Esophagus squamous epithelium (tissue), 5 donors: ENCODE data around the gene ARHGEF12. TPM values are rescaled to one million over a fixed set of nuclear protein-coding genes. Genes with fewer than 3 reads are reported as not detected.

Source experiments
- DNase-seq: peaks from one replicate; lab custom pipeline; 2025; lab: John Stamatoyannopoulos, UW
- H3K27ac ChIP-seq, 4 donors: fragments of 200-600 bp; sonication (generic); one replicate each; pipeline ENCODE4 v1.5.1; 2016 to 2019; ENCODE audit warnings: mild to moderate bottlenecking in 1 of 4
- H3K27me3 ChIP-seq, 4 donors: fragments of 200-600 bp; sonication (generic); 1 replicate in 3 of 4; 2 replicates in 1 of 4; pipeline versions ENCODE4 v1.5.1 to v1.6.0; 2017 to 2021; ENCODE audit warnings: antibody characterized with exemption in 1 of 4
- H3K36me3 ChIP-seq, 3 donors: fragments of 200-600 bp; sonication (generic); one replicate each; pipeline ENCODE4 v1.5.1; 2016 to 2019
- H3K4me1 ChIP-seq, 3 donors: fragments of 200-600 bp; sonication (generic); one replicate each; pipeline ENCODE4 v1.5.1; 2017 to 2019
- H3K4me3 ChIP-seq, 4 donors: fragments of 200-600 bp; sonication (generic); 1 replicate in 3 of 4; 2 replicates in 1 of 4; pipeline ENCODE4 v1.5.1; 2016 to 2019; ENCODE audit warnings: mild to moderate bottlenecking in 2 of 4, moderate library complexity in 1 of 4
- H3K9me3 ChIP-seq, 3 donors: fragments of 200-600 bp; sonication (generic); one replicate each; pipeline ENCODE4 v1.5.1; 2016 to 2019
- CTCF ChIP-seq, 6 experiments: fragments of 450-650 bp in 4 of 6; fragments of 200-600 bp in 2 of 6; sonication (generic) in 2 of 6; IDR thresholded peaks; one replicate each; pipeline ENCODE4 v1.5.1; 2016 to 2019; ENCODE audit warnings: antibody characterized with exemption in 6 of 6, mild to moderate bottlenecking in 4 of 6, moderate library complexity in 4 of 6
- POLR2A ChIP-seq, 4 donors: fragments of 450-650 bp; IDR thresholded peaks; one replicate each; pipeline ENCODE4 v1.6.1; 2017; ENCODE audit warnings: antibody characterized with exemption in 4 of 4, mild to moderate bottlenecking in 4 of 4, moderate library complexity in 3 of 4
- WGBS, 2 donors: methylation state at CpG; one replicate each; pipeline ENCODE4 v1.1.5; 2018; 5-methylcytosine and 5-hydroxymethylcytosine counted together
- intact Hi-C: fragments of 100-400 bp; cut with DNase I; formaldehyde crosslinking; loops from one replicate; pipeline ENCODE4 v1.15.0; 2022
- total RNA-seq, 4 donors: library from RNA; depleted of rRNA; stranded (reverse); fragments of >200 nt; gene quantifications; one replicate each; pipeline ENCODE4 v1.1.0, GENCODE V29; 2016
- donor health status: DM: yes; HTN: yes; CAD: no.

The ARHGEF12 gene
- total RNA-seq, 4 donors from 2014 or later = 57.4 to 106 (median 70.7) TPM

DNA sequence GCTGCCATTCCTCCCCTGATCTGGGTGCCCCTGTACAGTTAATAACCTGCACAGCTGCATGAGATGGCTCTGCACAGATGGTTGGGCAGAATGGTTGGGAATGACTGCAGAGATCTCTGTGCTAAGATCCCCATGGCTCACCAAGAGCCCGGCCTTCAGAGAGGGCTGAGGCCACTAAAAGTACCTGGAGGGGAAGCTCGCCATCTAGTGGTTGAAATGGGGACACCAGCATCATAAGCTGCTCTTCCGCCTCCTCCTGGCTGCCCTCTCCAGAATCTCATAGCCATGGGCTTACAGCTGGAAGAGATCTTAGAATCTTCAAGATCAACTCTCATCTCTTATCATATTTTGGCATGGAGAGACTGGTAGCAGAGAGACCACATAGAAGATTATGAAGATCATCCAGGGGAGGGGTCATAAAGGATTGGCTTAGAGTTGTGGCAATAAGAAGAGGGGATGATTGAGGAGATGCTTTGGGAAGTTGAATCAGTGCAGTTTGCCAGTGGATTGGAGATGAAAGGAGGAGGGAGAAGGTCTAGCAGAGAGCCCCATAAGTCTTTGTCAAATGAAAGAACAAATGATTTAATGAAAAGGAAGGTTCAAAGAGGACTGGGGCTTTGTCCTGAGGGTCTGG is 33.1 kb upstream of the ARHGEF12 start:
- intact Hi-C loops = loop anchor here (5.0 kb wide), 1 partner anchor 66 kb away; no protein-coding TSS in a partner anchor
- Histone ChIP-seq H3K36me3 (no peaks in the 10 kb centered on the region), H3K27me3 (peaks cover 0 to 7% (median 0%) of the 10 kb centered on the region in 4 donors), H3K27ac (peak overlapping the region; percentile 67 to 86 (median 80)), H3K4me3 (no peak overlapping the region), H3K4me1 (peaks cover 21 to 80% (median 32%) of the 10 kb centered on the region in 3 donors), H3K9me3 (no peaks in the 10 kb centered on the region)
- DNase-seq = no peak
- 11% methylated on average over 3 of the region's 3 CpGs for WGBS, 2 donors
- TF ChIP-seq CTCF (IDR thresholded peaks at IDR 0.05) (peak; percentile 78 to 94 (median 82)), POLR2A (IDR thresholded peaks at IDR 0.05) (no peak)

- Histone ChIP-seq H3K4me1 (peaks cover 21 to 89% (median 32%) of the 10 kb centered on the region in 3 donors), H3K9me3 (no peaks in the 10 kb centered on the region), H3K4me3 (no peak overlapping the region), H3K27ac (peak overlapping the region in 3 of 4 donors; percentile 77 to 86 (median 84)), H3K27me3 (peaks cover 0 to 8% (median 0%) of the 10 kb centered on the region in 4 donors), H3K36me3 (no peaks in the 10 kb centered on the region)
- no peak for DNase-seq
- TF ChIP-seq POLR2A (IDR thresholded peaks at IDR 0.05) = no peak
- no peak for TF ChIP-seq CTCF (IDR thresholded peaks at IDR 0.05)
- intact Hi-C loops = loop anchor here (5.0 kb wide), 1 partner anchor 67 kb away; no protein-coding TSS in a partner anchor
These were observed 31.7 kb upstream of the ARHGEF12 start for GRCh38 chr11:120304526-120304925.

GRCh38 chr11:120305286-120305685 is 30.9 kb upstream of the ARHGEF12 start:
- Histone ChIP-seq H3K9me3 (no peaks in the 10 kb centered on the region), H3K4me1 (peaks cover 21 to 81% (median 28%) of the 10 kb centered on the region in 3 donors), H3K4me3 (no peak overlapping the region), H3K27me3 (peaks cover 0 to 5% (median 0%) of the 10 kb centered on the region in 4 donors), H3K36me3 (no peaks in the 10 kb centered on the region), H3K27ac (peak overlapping the region; percentile 44 to 86 (median 80))
- intact Hi-C loops = no loop called here
- WGBS, 2 donors = 61 to 64% methylated on average over 7 to 12 of the region's 12 CpGs
- DNase-seq = no peak
- no peak for TF ChIP-seq POLR2A (IDR thresholded peaks at IDR 0.05)
- no peak for TF ChIP-seq CTCF (IDR thresholded peaks at IDR 0.05)

DNA sequence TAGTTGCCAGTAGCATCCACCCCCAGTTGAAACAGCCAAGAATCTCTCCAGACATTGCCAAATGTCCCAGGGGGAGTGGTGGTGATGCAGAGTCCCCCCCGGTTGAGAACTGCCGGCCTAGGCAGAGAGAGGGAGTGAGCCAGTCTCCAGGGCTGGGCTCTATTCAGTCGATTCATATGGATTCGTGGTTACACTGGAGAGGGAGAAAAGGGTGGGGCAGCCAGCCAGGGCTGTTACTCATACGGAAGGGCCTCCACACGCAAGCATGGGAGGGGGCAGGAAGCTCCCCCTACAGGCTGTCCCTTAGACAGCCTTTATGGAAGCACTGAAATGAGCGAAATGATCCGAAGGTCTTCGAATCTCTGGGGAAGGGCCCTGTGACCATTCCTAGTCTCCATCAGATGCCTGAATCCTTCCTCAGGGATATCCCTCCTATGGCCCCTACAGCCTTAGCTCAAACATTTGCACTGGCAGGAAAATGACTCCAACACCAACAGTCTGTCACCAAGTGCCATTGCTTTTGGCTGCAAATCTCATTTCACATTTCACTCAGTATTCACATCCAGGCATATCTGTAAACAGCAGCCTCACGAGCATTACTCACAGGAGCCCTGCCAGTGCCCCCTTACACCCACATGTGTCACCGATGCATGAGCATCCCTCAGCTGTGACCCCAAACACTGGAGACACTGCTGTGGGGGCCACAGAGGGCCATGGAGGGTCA is 29.5 kb upstream of the ARHGEF12 start:
- no peaks in the 10 kb centered on the region for H3K36me3 ChIP-seq
- TF ChIP-seq POLR2A (IDR thresholded peaks at IDR 0.05) (peak in 1 of 4 donors; percentile 10), CTCF (IDR thresholded peaks at IDR 0.05) (peak in 5 of 6 experiments; percentile 12 to 71 (median 33))
- 41 to 45% methylated on average over 6 to 7 of the region's 11 CpGs for WGBS, 2 donors
- DNase-seq = no peak
- intact Hi-C loops = no loop called here
- no peaks in the 10 kb centered on the region for H3K9me3 ChIP-seq
- H3K27ac ChIP-seq = peak overlapping the region; percentile 50 to 86 (median 80)
- H3K4me3 ChIP-seq = no peak overlapping the region
- H3K4me1 ChIP-seq = peaks cover 16 to 69% (median 28%) of the 10 kb centered on the region in 3 donors
- peaks cover 0 to 5% (median 0%) of the 10 kb centered on the region in 4 donors for H3K27me3 ChIP-seq

GRCh38 chr11:120307476-120307875 is 28.7 kb upstream of the ARHGEF12 start:
- DNase-seq = no peak
- H3K27ac ChIP-seq = peak overlapping the region in 3 of 4 donors; percentile 57 to 86 (median 77)
- 92 to 94% methylated on average over 7 to 9 of the region's 11 CpGs for WGBS, 2 donors
- H3K9me3 ChIP-seq = no peaks in the 10 kb centered on the region
- no peak overlapping the region for H3K4me3 ChIP-seq
- no peaks in the 10 kb centered on the region for H3K36me3 ChIP-seq
- H3K27me3 ChIP-seq = peaks cover 0 to 5% (median 0%) of the 10 kb centered on the region in 4 donors
- intact Hi-C loops = no loop called here
- H3K4me1 ChIP-seq = peaks cover 11 to 61% (median 25%) of the 10 kb centered on the region in 3 donors
- TF ChIP-seq CTCF (IDR thresholded peaks at IDR 0.05) (no peak), POLR2A (IDR thresholded peaks at IDR 0.05) (no peak)
